Kidney (tissue), 14 donors: ENCODE results near the gene PFKFB4. TPM values are rescaled to one million over a fixed set of nuclear protein-coding genes. Genes with fewer than 3 reads are reported as not detected.
A peak's percentile ranks its signal among the peaks of the same experiment; 100 is the strongest.
"Not testable (repeated sequence)": the region's sequence is repeated elsewhere in the genome, so short reads cannot be mapped to it uniquely, and the experiment has no call there.

Experiments
- DNase-seq, 5 donors: peaks; one replicate each; pipeline ENCODE4 v3.0.0-alpha.2; 2013 to 2020
- FAIRE-seq: peaks from 2 replicates; lab custom pipeline; 2012; peaks lifted over from hg19 to GRCh38; lab: Jason Lieb, UNC
- H3K27ac ChIP-seq, 2 donors: one replicate each; pipeline ENCODE4 v1.7.0; 2013; ENCODE audit warnings: low read depth in 2 of 2, low read length in 2 of 2, inconsistent platforms in 1 of 2
- H3K27me3 ChIP-seq: one replicate; pipeline ENCODE4 v1.7.1; 2013; ENCODE audit warnings: low read length, inconsistent platforms; ENCODE audit not compliant: control insufficient read depth, insufficient read depth
- H3K36me3 ChIP-seq, 3 donors: one replicate each; pipeline versions ENCODE4 v1.7.0 to v1.7.1; 2013; ENCODE audit warnings: low read length in 3 of 3, control low read depth in 1 of 3, inconsistent platforms in 1 of 3; ENCODE audit not compliant: insufficient read depth in 3 of 3, control insufficient read depth in 2 of 3
- H3K4me1 ChIP-seq, 3 donors: one replicate each; pipeline versions ENCODE4 v1.7.0 to v1.7.1; 2013; ENCODE audit warnings: low read length in 3 of 3, inconsistent platforms in 1 of 3, low read depth in 1 of 3; ENCODE audit not compliant: control insufficient read depth in 2 of 3, insufficient read depth in 2 of 3
- H3K4me3 ChIP-seq, 3 donors: one replicate each; pipeline versions ENCODE4 v1.7.0 to v1.8.1; 2013; ENCODE audit warnings: low read length in 3 of 3, control low read depth in 1 of 3, inconsistent platforms in 1 of 3
- H3K9ac ChIP-seq, 3 donors: one replicate each; pipeline versions ENCODE4 v1.7.0 to v1.7.1; 2013; ENCODE audit warnings: low read length in 3 of 3, control low read depth in 1 of 3, inconsistent platforms in 1 of 3
- H3K9me3 ChIP-seq, 3 donors: one replicate each; pipeline versions ENCODE4 v1.7.0 to v1.7.1; 2013; ENCODE audit warnings: low read length in 3 of 3, control low read depth in 1 of 3, inconsistent platforms in 1 of 3; ENCODE audit not compliant: control insufficient read depth in 2 of 3, insufficient read depth in 1 of 3
- CTCF ChIP-seq: IDR thresholded peaks from 3 replicates; pipeline ENCODE4 v1.5.1; 2012; ENCODE audit warnings: mild to moderate bottlenecking, moderate library complexity, borderline replicate concordance; ENCODE audit not compliant: insufficient read depth; ENCODE audit errors: extremely low read depth
- intact Hi-C: fragments of 100-400 bp; cut with DNase I; formaldehyde crosslinking; loops from one replicate; pipeline ENCODE4 v1.11.1; 2022
- polyA plus RNA-seq: library from polyadenylated mRNA; stranded (reverse); fragments of 350-450 nt; fragmentation: Illumina TruSeq; extraction: RNeasy Lipid Tissue Mini Kit (QIAGEN cat#74804); gene quantifications from one replicate; pipeline ENCODE4 v1.2.3, GENCODE V29; 2014; ENCODE audit warnings: low read depth, low replicate concordance; ENCODE audit not compliant: insufficient read depth
- total RNA-seq: library from RNA; stranded (reverse); fragmentation: NEBNext Ultra II Directional; extraction: Animal tissue kit (Norgen Biotek cat#: 25700); gene quantifications from one replicate; pipeline ENCODE4 v1.2.1, GENCODE V29; 2021
- donor health status: control.
- donor health status: control.
- donor health status: control.
- donor health status: control.
- donor health status: control.
- donor health status: DM: yes; HTN: yes; CAD: no.
- donor health status: Normal renal cell carcinoma (clear cell type).

Gene PFKFB4
- total and polyA plus RNA-seq, 2 donors from 2014 or later = 2.1 to 4.6 TPM

- peaks cover 0 to 15% (median 0%) of the 10 kb centered on the region in 3 donors for H3K4me1 ChIP-seq
- intact Hi-C loops = loop anchor here (5.0 kb wide), 1 partner anchor 33 kb away; a partner anchor contains a TSS
- no peak for TF ChIP-seq CTCF
- no peak overlapping the region for H3K4me3 ChIP-seq
- no peaks in the 10 kb centered on the region for H3K9me3 ChIP-seq
- H3K9ac ChIP-seq = no peak overlapping the region
- peak in 1 of 5 donors; percentile 37 for DNase-seq
- no peaks in the 10 kb centered on the region for H3K36me3 ChIP-seq
- no peak overlapping the region for H3K27ac ChIP-seq
- H3K27me3 ChIP-seq = no peaks in the 10 kb centered on the region
- no peak for FAIRE-seq
Observed at GRCh38 chr3:48500656-48501055, 55.9 kb downstream of the PFKFB4 start.

GRCh38 chr3:48493203-48493501 is 63.5 kb downstream of the PFKFB4 start:
- Histone ChIP-seq H3K27me3 (no peaks in the 10 kb centered on the region), H3K27ac (no peak overlapping the region), H3K4me3 (no peak overlapping the region), H3K36me3 (no peaks in the 10 kb centered on the region), H3K9ac (no peak overlapping the region), H3K4me1 (no peaks in the 10 kb centered on the region), H3K9me3 (no peaks in the 10 kb centered on the region)
- peak in 1 of 5 donors; percentile 29 for DNase-seq
- FAIRE-seq = no peak
- intact Hi-C loops = no loop called here
- TF ChIP-seq CTCF = no peak

- intact Hi-C loops = no loop called here
- H3K4me3 ChIP-seq = no peak overlapping the region
- H3K27ac ChIP-seq = no peak overlapping the region
- no peak for FAIRE-seq
- H3K4me1 ChIP-seq = no peaks in the 10 kb centered on the region
- H3K9ac ChIP-seq = no peak overlapping the region
- DNase-seq = peak in 1 of 5 donors; percentile 3
- no peaks in the 10 kb centered on the region for H3K36me3 ChIP-seq
- no peaks in the 10 kb centered on the region for H3K27me3 ChIP-seq
- TF ChIP-seq CTCF = no peak
- no peaks in the 10 kb centered on the region for H3K9me3 ChIP-seq
Observed at GRCh38 chr3:48492461-48493202, 64.0 kb downstream of the PFKFB4 start.

GRCh38 chr3:48486952-48487351 is 69.7 kb downstream of the PFKFB4 start:
- Histone ChIP-seq H3K27ac (no peak overlapping the region), H3K4me3 (no peak overlapping the region), H3K4me1 (no peaks in the 10 kb centered on the region), H3K36me3 (no peaks in the 10 kb centered on the region), H3K9ac (no peak overlapping the region), H3K9me3 (no peaks in the 10 kb centered on the region), H3K27me3 (no peaks in the 10 kb centered on the region)
- no peak for TF ChIP-seq CTCF
- FAIRE-seq = no peak
- no peak for DNase-seq
- intact Hi-C loops = no loop called here

- H3K27ac ChIP-seq, H3K4me3 ChIP-seq, H3K9me3 ChIP-seq, intact Hi-C loops, FAIRE-seq, H3K4me1 ChIP-seq, DNase-seq, H3K27me3 ChIP-seq, H3K36me3 ChIP-seq, H3K9ac ChIP-seq: not testable (repeated sequence)
Observed at GRCh38 chr3:48482822-48483221, 73.8 kb downstream of the PFKFB4 start.
